ENCODE measurements around the gene ITPK1. TPM values are rescaled to one million over a fixed set of nuclear protein-coding genes. Genes with fewer than 3 reads are reported as not detected.

The ITPK1 gene
- total RNA-seq, 2 donors from 2014 or later, result 77.1 to 118 TPM

DNA sequence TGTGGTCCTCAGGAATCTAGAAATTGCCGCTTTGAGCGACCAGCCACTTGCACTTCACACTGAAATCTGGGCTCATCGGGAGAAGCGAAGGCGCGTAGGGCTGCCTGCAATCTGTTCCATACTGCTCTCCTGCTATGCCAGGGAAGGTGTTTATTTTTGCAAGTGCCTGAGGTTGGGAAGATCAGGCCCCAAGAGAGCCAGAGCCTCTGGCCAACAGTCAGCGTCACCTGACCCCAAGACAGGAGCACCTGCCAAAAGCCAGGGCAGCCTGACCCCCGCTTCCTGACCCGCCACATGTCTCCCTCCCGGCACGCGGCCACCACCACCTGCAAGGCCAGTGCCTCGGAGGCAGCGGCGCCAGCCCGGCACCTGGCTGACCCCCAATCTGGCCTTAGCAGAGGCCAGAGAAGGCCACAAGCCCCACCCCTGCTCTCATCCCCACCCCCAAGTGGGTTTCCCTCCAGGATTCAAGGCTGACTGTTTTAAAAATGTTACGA is 98.4 kb downstream of the ITPK1 start:
- no peak for DNase-seq (ENCODE audit: low spot score)
- H3K27me3 ChIP-seq (replicated peaks; ENCODE audit: insufficient read depth), result no peaks in the 10 kb centered on the region
- H3K4me1 ChIP-seq (replicated peaks), result peaks cover 16% of the 10 kb centered on the region
- H3K9me3 ChIP-seq, result no peaks in the 10 kb centered on the region
- intact Hi-C loops (cut with DNase I), result no loop called here
- no peaks in the 10 kb centered on the region for H3K36me3 ChIP-seq
- H3K27ac ChIP-seq, result no peak overlapping the region
- TF ChIP-seq, protein P1, sequence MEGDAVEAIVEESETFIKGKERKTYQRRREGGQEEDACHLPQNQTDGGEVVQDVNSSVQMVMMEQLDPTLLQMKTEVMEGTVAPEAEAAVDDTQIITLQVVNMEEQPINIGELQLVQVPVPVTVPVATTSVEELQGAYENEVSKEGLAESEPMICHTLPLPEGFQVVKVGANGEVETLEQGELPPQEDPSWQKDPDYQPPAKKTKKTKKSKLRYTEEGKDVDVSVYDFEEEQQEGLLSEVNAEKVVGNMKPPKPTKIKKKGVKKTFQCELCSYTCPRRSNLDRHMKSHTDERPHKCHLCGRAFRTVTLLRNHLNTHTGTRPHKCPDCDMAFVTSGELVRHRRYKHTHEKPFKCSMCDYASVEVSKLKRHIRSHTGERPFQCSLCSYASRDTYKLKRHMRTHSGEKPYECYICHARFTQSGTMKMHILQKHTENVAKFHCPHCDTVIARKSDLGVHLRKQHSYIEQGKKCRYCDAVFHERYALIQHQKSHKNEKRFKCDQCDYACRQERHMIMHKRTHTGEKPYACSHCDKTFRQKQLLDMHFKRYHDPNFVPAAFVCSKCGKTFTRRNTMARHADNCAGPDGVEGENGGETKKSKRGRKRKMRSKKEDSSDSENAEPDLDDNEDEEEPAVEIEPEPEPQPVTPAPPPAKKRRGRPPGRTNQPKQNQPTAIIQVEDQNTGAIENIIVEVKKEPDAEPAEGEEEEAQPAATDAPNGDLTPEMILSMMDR (IDR thresholded peaks at IDR 0.05), result no peak
- TF ChIP-seq POLR2A (IDR thresholded peaks at IDR 0.05) (no peak), POLR2AphosphoS5 (IDR thresholded peaks at IDR 0.05) (no peak)
- 88% methylated on average over 17 of the region's 17 CpGs for WGBS
- no peak overlapping the region for H3K4me3 ChIP-seq

DNA sequence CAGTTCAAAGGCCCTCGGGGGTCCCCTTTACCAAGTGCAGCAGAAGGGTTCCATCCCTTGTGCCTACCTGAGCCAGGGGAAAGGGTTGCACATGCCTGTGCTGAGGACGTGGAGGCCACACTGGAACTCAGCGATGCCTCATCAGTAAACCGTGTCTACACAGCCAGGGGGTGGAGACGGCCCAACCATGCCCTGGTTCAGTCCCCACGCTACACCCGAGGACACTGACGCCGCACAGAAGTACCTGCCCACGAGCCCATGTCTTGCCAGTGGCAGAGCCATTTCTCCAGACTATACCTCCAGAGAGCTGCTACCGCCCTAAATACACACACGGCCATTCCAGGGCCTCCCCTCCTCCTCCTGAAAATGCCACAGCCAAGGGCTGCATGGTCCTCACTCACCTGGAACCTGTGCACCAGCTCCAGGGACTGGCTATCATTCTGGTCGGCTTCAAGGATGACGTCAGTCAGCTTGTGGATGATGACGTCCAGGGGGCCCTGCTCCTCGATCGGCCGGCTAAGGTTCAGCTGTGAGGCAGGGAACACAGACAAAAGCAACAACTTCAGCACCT is 99.4 kb downstream of the ITPK1 start:
- TF ChIP-seq POLR2AphosphoS5 (IDR thresholded peaks at IDR 0.05) (no peak), POLR2A (IDR thresholded peaks at IDR 0.05) (no peak)
- TF ChIP-seq, protein P1 (IDR thresholded peaks at IDR 0.05), result no peak
- H3K9me3 ChIP-seq, result no peaks in the 10 kb centered on the region
- WGBS, result 92% methylated on average over 18 of the region's 18 CpGs
- peaks cover 19% of the 10 kb centered on the region for H3K4me1 ChIP-seq (replicated peaks)
- no peaks in the 10 kb centered on the region for H3K36me3 ChIP-seq
- no peak overlapping the region for H3K27ac ChIP-seq
- intact Hi-C loops (cut with DNase I), result no loop called here
- no peak for DNase-seq (ENCODE audit: low spot score)
- no peaks in the 10 kb centered on the region for H3K27me3 ChIP-seq (replicated peaks; ENCODE audit: insufficient read depth)
- H3K4me3 ChIP-seq, result no peak overlapping the region

DNA sequence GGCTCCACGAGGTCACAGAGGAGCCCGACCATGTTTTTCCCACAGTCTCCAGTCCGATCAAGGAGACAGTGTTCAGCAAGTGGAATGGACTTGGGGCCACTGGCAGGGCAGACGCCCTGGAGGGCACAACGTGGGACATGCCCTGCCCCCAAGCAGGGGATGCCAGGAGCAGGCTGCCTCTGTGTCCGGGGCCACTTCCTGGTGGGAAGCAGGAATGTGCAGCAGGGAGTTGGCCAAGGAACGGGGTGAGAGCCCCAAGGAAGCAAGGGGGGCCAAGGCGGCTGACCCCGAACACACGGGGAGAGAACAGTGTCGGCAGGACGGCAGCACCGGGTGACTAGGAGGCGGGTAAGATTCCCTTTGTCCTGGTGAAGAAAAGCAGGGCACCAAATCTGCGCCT is 100.2 kb downstream of the ITPK1 start:
- Histone ChIP-seq H3K4me3 (no peak overlapping the region), H3K36me3 (no peaks in the 10 kb centered on the region), H3K27ac (no peak overlapping the region), H3K4me1 (replicated peaks) (peaks cover 19% of the 10 kb centered on the region), H3K27me3 (replicated peaks; ENCODE audit: insufficient read depth) (no peaks in the 10 kb centered on the region), H3K9me3 (no peaks in the 10 kb centered on the region)
- intact Hi-C loops (cut with DNase I), result no loop called here
- 86% methylated on average over 15 of the region's 15 CpGs for WGBS
- no peak for DNase-seq (ENCODE audit: low spot score)
- TF ChIP-seq POLR2A (IDR thresholded peaks at IDR 0.05) (no peak), POLR2AphosphoS5 (IDR thresholded peaks at IDR 0.05) (no peak)
- TF ChIP-seq, protein P1 (IDR thresholded peaks at IDR 0.05), result no peak

DNA sequence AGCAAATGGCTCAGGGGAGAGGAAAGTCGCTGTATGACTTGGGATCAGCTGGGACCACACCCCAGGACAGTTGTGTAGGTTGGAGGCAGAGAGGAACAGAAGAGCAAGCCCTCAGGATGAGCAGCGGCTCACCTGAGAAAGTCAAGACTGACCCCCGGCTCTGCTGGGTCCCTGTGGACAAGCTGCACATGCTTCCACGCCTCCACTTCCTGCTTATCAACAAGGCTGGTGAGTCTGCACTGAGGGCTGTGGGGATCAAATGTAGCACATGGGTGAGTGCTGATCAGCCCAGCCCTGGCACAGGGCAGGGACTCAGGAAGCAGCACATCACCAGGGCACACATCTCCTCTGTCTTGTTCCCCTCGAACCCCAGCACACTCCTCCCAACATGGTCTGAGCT is 100.7 kb downstream of the ITPK1 start:
- no peak for DNase-seq (ENCODE audit: low spot score)
- TF ChIP-seq POLR2A (IDR thresholded peaks at IDR 0.05) (no peak), POLR2AphosphoS5 (IDR thresholded peaks at IDR 0.05) (no peak)
- TF ChIP-seq, protein P1 (IDR thresholded peaks at IDR 0.05), result no peak
- H3K36me3 ChIP-seq, result no peaks in the 10 kb centered on the region
- H3K27me3 ChIP-seq (replicated peaks; ENCODE audit: insufficient read depth), result no peaks in the 10 kb centered on the region
- H3K9me3 ChIP-seq, result no peaks in the 10 kb centered on the region
- H3K4me3 ChIP-seq, result no peak overlapping the region
- intact Hi-C loops (cut with DNase I), result no loop called here
- H3K4me1 ChIP-seq (replicated peaks), result peaks cover 19% of the 10 kb centered on the region
- 94% methylated on average over 5 of the region's 5 CpGs for WGBS
- H3K27ac ChIP-seq, result no peak overlapping the region

Measured in prostate gland (tissue), 2 donors.